ENCODE results near the gene GANAB.
"Not testable (repeated sequence)": the region's sequence is repeated elsewhere in the genome, so short reads cannot be mapped to it uniquely, and the experiment has no call there.

Gene GANAB

DNA sequence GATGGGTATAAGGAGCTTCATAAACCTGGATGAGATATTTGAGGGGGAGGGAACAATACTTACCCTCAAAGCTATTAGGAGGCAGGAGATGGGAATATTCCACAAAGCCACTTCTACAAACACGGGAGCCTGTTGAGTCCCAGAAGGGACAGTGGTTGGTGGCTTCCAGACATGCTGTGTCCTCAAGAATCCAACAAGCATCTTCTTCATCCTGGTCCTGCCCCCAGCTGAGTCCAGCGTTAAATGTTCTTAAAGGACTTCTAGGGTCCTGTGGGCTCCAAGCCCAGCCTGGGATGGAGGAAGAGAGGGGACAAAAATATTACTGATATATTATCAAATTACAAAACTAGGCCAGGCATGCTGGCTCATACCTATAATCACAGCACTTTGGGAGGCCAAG is 21.0 kb upstream of the GANAB start:
- no peak for DNase-seq (ENCODE audit: low spot score)

GRCh38 chr11:62666259-62666926 is 20.0 kb upstream of the GANAB start:
- no peak for DNase-seq (ENCODE audit: low spot score)

GRCh38 chr11:62665599-62666258 is 19.3 kb upstream of the GANAB start:
- DNase-seq (ENCODE audit: low spot score) = peak; percentile 75

DNA sequence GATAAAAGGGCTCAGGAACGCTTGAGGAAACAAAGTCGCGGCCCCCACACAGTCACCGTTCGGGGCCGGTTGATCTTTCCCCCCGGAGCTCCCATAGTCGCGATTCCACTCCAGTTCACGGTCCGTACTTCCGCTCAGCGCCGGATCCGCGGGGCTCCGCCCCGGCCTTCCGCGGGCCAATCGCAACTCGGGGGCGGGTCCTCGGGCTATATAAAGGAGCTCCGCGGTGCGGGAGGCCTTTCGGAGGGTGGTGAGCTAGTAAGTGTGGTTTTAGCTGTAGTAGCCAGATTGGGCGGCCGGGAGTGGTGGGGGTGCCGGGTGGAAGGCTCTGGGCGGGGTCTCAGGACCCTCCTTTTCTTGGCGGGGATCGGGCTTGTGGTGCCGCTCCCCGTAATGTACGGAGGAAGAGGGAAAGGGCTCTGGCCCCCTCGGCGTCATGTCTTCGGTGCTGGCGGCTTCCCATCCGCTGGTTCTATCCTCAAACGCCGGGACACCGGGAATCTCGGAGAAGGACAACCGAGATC is 18.7 kb upstream of the GANAB start, which contains the start of the genes C11orf98 and CSKMT:
TSS of gene C11orf98 (minus strand) at position 136 of the 524 bp plus-strand sequence. CDS start at position 95, 41 bp downstream.
TSS of gene CSKMT (plus strand) at position 238 of the 524 bp plus-strand sequence. CDS start 568 bp downstream, outside the sequence.
- DNase-seq (ENCODE audit: low spot score) = peak; percentile 97

DNA sequence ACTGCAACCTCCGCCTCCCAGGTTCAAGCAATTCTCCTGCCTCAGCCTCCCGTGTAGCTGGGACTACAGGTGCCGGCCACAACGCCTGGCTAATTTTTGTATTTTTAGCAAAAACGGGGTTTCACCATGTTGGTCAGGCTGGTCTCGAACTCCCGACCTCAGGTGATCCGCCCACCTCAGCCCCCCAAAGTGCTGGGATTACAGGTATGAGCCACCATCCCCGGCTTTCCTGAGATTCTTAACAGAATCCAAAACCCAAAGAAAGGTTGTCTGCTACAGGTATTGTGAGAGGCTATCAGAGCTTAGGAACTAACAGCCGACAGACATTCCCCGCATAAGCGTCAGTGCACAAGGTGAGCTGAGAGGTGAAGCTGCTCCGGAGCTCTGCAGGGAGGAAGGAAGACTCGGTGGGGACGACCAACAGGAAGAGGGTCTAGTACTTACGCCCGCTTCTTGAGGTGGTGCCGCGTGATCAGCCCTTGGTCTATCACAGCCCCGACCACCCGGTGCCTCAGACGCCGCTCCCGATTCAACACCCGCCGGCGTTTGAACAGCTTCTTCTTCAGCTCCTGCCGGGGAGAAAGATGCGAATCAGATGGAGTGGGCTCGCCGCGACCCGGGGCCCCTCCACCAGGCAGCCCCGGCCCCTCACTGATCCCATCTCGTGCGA is 18.1 kb upstream of the GANAB start:
- DNase-seq (ENCODE audit: low spot score) = peak; percentile 54

DNA sequence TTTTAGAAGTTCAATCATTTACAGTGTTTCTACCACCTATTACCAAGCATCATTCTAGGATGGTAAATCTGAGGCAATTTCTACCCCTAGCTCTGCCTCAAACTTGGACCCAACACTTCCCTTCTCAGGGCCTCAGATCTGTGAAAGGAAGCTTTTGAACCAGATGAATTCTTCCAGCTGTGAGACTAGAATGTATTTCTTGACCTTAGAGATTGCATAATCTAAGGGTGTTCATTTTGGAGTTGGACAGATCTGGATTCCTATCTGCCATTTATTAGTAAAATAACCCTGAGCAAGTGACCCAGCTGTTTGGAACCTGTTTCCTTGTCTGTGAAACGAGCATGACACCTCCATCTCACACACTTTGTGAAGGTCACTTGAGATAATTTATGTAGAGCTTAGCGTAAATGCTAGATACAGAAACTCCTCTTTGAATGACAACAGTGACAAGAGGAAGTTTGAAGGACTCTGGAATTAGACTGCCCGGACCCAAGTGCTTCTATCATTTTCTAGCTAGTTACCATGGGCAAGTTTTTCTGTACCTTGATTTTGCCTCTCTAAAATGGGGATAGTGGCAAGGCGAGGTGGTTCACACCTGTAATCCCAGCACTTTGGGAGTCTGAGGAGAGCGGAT is 10.5 kb upstream of the GANAB start:
- DNase-seq (ENCODE audit: low spot score) = no peak

GRCh38 chr11:62654297-62654696 is 7.9 kb upstream of the GANAB start:
- DNase-seq (ENCODE audit: low spot score) = no peak

DNA sequence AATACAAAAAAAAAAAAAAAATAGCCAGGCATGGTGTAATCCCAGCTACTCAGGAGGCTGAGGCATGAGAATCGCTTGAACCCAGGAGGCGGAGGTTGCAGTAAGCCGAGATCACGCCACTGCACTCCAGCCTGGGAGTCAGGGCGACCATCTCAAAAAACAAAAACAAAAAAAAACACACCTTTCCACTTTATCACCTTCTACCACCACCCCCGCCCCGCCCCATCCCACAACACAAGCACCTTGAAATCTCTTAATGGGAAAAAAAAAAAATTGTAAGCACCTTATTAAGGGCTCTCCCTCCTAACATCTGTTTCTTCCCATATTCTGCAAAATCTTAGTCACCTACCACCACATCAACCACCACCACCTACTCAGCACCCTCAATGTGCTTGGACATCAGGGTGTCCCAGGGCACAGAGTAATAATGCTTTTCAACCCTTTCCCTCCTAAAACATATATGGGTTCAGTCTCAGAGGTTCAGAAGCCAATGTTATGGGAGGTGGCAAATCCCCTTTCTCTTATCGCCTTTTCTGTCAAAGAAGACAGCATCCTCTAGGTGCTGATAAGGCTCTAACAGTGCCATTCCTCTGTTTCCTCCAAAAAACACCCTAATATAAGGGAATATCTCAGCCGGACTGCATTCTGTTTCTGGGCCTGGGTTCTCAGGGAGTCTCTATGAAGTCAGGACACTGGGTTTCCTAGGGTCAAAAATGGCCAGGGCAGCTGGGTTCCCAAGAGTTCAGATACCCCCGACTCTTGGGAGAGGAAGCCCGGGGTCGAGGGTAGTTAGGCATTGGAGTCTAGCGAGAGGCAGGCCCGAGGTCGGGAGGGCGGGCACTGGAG is 6.0 kb upstream of the GANAB start:
- peak; percentile 77 for DNase-seq (ENCODE audit: low spot score)

DNA sequence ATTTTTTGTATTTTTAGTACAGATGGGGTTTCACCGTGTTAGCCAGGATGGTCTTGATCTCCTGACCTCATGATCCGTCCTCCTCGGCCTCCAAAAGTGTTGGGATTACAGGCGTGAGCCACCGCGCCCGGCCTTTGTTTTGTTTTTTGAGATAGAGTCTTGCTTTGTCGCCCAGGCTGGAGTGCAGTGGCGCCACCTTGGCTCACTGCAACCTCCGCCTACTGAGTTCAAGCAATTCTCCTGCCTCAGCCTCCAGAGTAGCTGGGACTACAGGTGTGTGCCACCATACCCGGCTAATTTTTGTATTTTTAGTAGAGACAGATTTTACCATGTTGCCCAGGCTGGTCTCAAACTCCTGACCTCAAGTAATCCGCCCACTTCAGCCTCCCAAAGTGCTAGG is 3.9 kb upstream of the GANAB start:
- not testable (repeated sequence) for DNase-seq (ENCODE audit: low spot score)

- no peak for DNase-seq (ENCODE audit: low spot score)
Measured at GRCh38 chr11:62649486-62649885, 3.1 kb upstream of the GANAB start.

DNA sequence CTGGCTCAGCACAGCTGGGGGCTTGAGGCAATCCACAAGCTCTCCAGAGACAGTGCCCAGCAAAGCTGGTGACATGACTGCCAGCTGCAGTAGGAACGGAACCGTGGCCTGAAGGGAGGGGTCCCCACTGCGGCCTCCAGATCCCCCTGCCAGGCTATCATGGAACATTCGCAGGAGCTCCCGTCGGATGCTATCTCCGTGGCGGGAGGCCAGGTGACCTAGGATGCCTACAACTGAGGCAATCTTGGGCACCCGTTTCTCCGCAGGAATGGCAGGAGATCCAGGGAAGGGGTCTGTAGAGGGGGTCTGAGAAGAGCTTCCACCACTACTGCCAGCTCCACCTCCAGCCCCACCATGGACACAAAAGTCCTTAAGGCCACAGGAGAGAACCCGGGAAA is 2.6 kb upstream of the GANAB start:
- DNase-seq (ENCODE audit: low spot score) = no peak

DNA sequence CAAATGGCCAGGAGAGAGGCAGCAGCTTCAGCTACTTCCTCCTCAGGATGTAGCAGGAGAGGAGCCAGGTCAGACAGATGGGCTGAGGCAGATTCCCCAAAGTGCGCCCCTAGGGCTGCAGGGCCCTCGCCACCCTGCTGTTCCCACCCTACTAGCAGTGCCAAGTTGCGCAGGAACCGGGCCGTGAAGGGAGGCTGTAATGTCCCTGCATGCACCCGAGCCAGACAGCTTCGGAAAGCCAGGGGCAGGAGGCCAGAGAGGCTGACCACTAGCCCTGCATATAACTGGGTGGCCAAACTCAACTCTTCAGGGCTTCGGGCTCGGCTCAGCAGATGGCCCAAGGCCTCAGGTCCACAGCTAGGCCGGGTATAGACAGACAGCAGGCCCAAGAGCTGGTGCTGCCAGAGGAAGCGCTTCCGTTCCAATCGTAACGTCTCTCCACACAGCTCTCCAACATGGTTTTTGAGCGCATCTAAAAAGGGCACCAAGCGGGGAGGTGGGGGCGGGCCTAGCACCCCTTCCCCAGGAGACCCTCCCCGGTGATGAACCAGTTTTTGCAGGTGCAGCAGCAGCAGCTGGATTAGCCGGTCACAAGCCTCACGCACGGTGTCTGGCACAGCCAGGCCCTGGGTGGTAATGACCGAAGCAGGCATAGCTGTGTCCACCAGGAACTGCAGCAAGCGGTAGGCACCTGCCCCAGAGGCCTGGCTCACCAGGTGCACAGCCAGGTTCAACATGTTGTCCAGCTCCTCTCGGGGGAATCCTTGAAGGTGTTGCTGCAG is 2.0 kb upstream of the GANAB start:
- no peak for DNase-seq (ENCODE audit: low spot score)

GRCh38 chr11:62647609-62648005 is 1.2 kb upstream of the GANAB start:
- DNase-seq (ENCODE audit: low spot score) = no peak

DNA sequence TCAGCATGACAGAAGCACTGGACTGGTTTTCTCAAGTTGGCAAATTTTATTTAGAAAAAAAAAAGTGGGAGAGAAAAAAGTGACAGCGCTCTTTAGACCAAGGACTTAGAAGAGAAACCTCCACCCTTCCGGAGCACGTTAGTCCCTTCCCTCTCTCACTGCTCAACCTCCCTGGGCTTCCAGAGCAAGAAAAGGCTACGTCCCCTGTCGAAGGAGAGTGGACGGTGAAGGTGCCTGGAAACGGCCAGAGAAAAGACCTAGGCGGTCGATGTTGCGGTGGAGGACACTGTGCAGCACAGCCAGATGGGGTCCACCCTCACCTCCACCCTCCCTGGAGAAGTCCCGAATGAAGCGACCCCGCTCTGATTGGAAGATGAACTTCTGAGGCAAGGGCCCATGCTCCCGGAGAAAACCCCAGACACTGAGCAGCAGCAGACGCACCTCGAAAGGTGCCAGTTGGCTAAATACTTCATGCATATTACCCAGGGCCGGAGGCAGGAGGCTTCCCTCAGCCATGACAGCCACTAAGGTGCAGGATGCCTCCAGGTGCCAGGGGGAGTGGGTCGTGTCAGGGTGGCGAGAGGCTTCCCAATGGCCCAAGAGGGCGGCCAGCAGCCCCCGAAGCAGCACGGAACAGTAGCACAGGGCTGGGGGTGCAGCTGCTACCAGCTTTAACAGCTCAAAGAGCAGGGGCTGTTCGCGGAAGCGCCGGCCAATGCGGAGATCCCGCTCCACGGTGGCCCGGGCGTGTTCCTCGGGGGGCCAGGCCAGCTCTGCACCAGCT is 604 bp upstream of the GANAB start:
- DNase-seq (ENCODE audit: low spot score) = no peak

- no peak for DNase-seq (ENCODE audit: low spot score)
Measured at GRCh38 chr11:62645671-62645945, 805 bp downstream of the GANAB start.

- no peak for DNase-seq (ENCODE audit: low spot score)
Measured at GRCh38 chr11:62644220-62644619, 2.2 kb downstream of the GANAB start.

DNA sequence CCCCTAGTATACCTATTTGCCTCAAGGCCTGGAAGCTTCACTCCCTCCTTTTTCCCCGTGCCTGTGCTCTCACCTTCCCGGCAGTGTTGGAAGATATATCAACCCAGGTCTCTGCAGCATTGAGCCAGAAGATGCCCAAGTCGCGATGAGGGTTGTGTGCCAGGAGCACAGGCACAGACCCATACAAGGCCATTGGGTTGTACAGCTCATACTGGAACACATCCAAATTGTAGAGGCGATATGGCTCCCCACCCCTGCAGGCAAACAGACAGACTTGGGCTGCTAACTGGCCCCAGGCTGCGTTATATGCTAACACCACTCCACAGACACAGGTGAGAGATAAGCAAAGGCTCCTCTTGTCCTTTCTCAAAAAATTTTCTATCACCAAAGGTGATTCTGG is 13.9 kb downstream of the GANAB start:
- no peak for DNase-seq (ENCODE audit: low spot score)

- no peak for DNase-seq (ENCODE audit: low spot score)
Measured at GRCh38 chr11:62627713-62628112, 18.7 kb downstream of the GANAB start.

GRCh38 chr11:62622476-62623089 is 23.8 kb downstream of the GANAB start:
- no peak for DNase-seq (ENCODE audit: low spot score)

Data from CD4-positive, alpha-beta T cell treated with Interleukin-2 at 100 ng/mL for 4 hours (primary cell).